Esophagus muscularis mucosa (tissue), 4 donors: ENCODE results near the gene SDK1.

Experiments
- CTCF ChIP-seq, 3 experiments: fragments of 200-600 bp in 2 of 3; fragments of 450-650 bp in 1 of 3; sonication (generic) in 2 of 3; IDR thresholded peaks; one replicate each; pipeline ENCODE4 v1.5.1; 2017 to 2019; ENCODE audit warnings: antibody characterized with exemption in 3 of 3, mild to moderate bottlenecking in 2 of 3, moderate library complexity in 1 of 3
- EP300 ChIP-seq: sonication (generic); formaldehyde crosslinking; IDR thresholded peaks from one replicate; pipeline ENCODE4 v1.6.1; 2017; ENCODE audit warnings: antibody characterized with exemption
- POLR2A ChIP-seq: fragments of 450-650 bp; IDR thresholded peaks from one replicate; pipeline ENCODE4 v1.6.1; 2017; ENCODE audit warnings: antibody characterized with exemption, moderate library complexity, mild to moderate bottlenecking, low read depth
- POLR2AphosphoS5 ChIP-seq, 2 donors: sonication (generic); formaldehyde crosslinking; IDR thresholded peaks; one replicate each; pipeline ENCODE4 v1.6.1; 2017; ENCODE audit warnings: antibody characterized with exemption in 2 of 2

DNA sequence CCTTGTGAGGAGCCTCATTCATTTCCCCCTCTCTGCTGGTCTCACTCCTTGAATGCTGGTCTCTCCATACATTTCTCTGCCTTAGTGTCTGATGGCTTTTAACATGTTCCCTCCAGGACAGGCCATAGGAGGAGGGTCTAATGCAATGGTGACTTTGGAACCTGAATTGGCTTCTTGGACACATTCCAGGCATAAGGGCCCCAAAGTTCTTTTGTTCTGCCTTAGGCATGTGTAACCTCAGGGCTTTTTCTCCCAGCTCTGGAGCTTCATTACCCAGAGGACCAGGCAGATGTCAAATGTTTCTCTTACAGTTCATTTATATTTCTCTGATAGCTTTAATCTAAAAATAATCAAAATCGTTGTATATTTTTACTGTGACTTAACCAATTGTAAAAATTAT is 162.6 kb downstream of the SDK1 start:
- TF ChIP-seq CTCF (IDR thresholded peaks at IDR 0.05) = no peak
- no peak for TF ChIP-seq POLR2A
- no peak for TF ChIP-seq EP300
- TF ChIP-seq POLR2AphosphoS5 (IDR thresholded peaks at IDR 0.05) = no peak
